MCF 10A (cell line): Measurements from ENCODE around the gene ABCG4. TPM values are rescaled to one million over a fixed set of nuclear protein-coding genes. Genes with fewer than 3 reads are reported as not detected.
"Not testable (repeated sequence)": the region's sequence is repeated elsewhere in the genome, so short reads cannot be mapped to it uniquely, and the experiment has no call there.

Experiments
- BruUV-seq: library from RNA; stranded (reverse); fragments of 400-500 nt; replicated peaks from 2 replicates; lab custom pipeline; 2021; lab: Mats Ljungman, UMichigan
- CTCF ChIA-PET: fragments of 300-600 bp; sonication (Branson Sonifier 250); formaldehyde crosslinking; extraction: SDS; loops from one replicate; lab custom pipeline; 2021; ENCODE audit warnings: antibody characterized with exemption, inconsistent platforms; lab: Yijun Ruan, JAX
- POLR2A ChIA-PET: fragments of 300-600, 350-650 bp; sonication (Branson Sonifier 250); formaldehyde crosslinking; extraction: SDS; loops from one replicate; lab custom pipeline; 2020; ENCODE audit warnings: antibody characterized with exemption, inconsistent platforms; lab: Yijun Ruan, JAX
- DNase-seq: peaks from one replicate; pipeline ENCODE4 v3.0.0-alpha.2; 2018; ENCODE audit not compliant: unreplicated experiment
- H3K27ac Mint-ChIP-seq: one replicate; pipeline ENCODE4 v1.8.0; 2022; ENCODE audit warnings: mild to moderate bottlenecking, low read depth, mixed read lengths; ENCODE audit not compliant: unreplicated experiment
- H3K27me3 Mint-ChIP-seq: one replicate; pipeline ENCODE4 v1.8.0; 2022; ENCODE audit warnings: mixed read lengths; ENCODE audit not compliant: insufficient read depth, unreplicated experiment
- H3K36me3 Mint-ChIP-seq: one replicate; pipeline ENCODE4 v1.8.0; 2022; ENCODE audit warnings: mild to moderate bottlenecking, moderate library complexity, mixed read lengths; ENCODE audit not compliant: insufficient read depth, unreplicated experiment
- H3K4me1 Mint-ChIP-seq: one replicate; pipeline ENCODE4 v1.8.0; 2022; ENCODE audit warnings: mixed read lengths; ENCODE audit not compliant: insufficient read depth, unreplicated experiment
- H3K4me3 Mint-ChIP-seq: one replicate; pipeline ENCODE4 v1.8.0; 2022; ENCODE audit warnings: mild to moderate bottlenecking, moderate library complexity, mixed read lengths; ENCODE audit not compliant: unreplicated experiment
- H3K9me3 Mint-ChIP-seq: one replicate; pipeline ENCODE4 v1.8.0; 2022; ENCODE audit warnings: mixed read lengths; ENCODE audit not compliant: unreplicated experiment
- CTCF ChIP-seq: fragments of 200-600 bp; IDR thresholded peaks from one replicate; pipeline ENCODE4 v1.8.0; 2022; ENCODE audit warnings: antibody characterized with exemption, mild to moderate bottlenecking; ENCODE audit not compliant: unreplicated experiment
- intact Hi-C: fragments of 100-400 bp; cut with micrococcal nuclease; formaldehyde crosslinking; loops from 2 replicates; pipeline ENCODE4 v1.14.1; 2022
- total RNA-seq: library from RNA; stranded (reverse); gene quantifications from 2 replicates; pipeline ENCODE4 v1.2.3, GENCODE V29; 2022

Gene ABCG4
- total RNA-seq, 1 experiment from 2014 or later, result not detected

- ChIA-PET POLR2A (no interaction called here), CTCF (interaction anchor here (0.5 to 3.5 kb wide), 7 partner anchors 11 to 1237 kb away, joined by 3 to 11 read pairs (median 3); no protein-coding TSS in a partner anchor)
- no peak for DNase-seq
- no peak for TF ChIP-seq CTCF
- Mint-ChIP-seq H3K4me1 (no peaks in the 10 kb centered on the region), H3K27ac (no peak overlapping the region), H3K36me3 (peaks cover 12% of the 10 kb centered on the region), H3K9me3 (no peaks in the 10 kb centered on the region), H3K4me3 (no peak overlapping the region), H3K27me3 (no peaks in the 10 kb centered on the region)
- BruUV-seq, result no TSS peak
- intact Hi-C loops, result no loop called here
These were observed 31.1 kb downstream of the ABCG4 start for GRCh38 chr11:119179983-119180382.

- POLR2A ChIA-PET, result interaction anchor here (1.6 kb wide), 1 partner anchor 10 kb away, joined by 4 read pairs; no protein-coding TSS in a partner anchor
- intact Hi-C loops, result no loop called here
- no TSS peak for BruUV-seq
- Mint-ChIP-seq H3K9me3 (no peaks in the 10 kb centered on the region), H3K27ac (no peak overlapping the region), H3K4me1 (no peaks in the 10 kb centered on the region), H3K36me3 (peaks cover 5% of the 10 kb centered on the region), H3K27me3 (peaks cover 5% of the 10 kb centered on the region), H3K4me3 (no peak overlapping the region)
- DNase-seq, result no peak
- CTCF ChIA-PET, result interaction anchor here (0.6 to 3.5 kb wide), 7 partner anchors 12 to 190 kb away, joined by 3 to 11 read pairs (median 4); partner anchors contain the start of gene NLRX1
- no peak for TF ChIP-seq CTCF
These were observed 32.2 kb downstream of the ABCG4 start for GRCh38 chr11:119180729-119181676.

DNA sequence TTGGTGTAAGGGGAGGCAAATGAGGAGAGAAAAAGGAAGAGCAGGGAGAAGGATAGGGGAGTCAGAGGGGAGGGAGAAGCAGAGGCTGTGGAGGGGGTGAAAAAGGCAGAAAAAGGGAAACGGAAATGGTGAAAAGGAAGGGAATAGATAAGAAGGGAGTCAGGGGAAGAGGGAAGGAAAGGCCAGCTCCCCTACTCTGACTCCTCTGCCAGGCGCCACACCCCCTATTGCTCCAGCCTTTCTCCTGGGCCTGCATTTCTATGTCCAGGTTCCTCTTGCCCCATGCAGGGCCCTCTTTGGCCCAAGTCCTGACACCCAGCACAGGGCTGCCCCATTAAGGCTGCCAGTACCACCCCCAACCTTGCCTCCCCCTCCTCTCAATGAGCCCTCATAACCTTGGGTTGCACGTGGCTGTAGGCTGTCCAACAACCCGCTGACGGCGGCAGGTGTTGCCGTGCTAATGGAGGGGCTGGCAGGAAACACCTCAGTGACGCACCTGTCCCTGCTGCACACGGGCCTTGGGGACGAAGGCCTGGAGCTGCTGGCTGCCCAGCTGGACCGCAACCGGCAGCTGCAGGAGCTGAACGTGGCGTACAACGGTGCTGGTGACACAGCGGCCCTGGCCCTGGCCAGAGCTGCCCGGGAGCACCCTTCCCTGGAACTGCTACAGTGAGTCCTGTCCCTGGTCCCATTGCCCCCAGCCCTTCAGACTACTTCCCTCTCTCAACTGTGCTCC lies 33.0 kb downstream of the ABCG4 start:
- H3K27ac Mint-ChIP-seq, result no peak overlapping the region
- no TSS peak for BruUV-seq
- DNase-seq, result no peak
- H3K9me3 Mint-ChIP-seq, result no peaks in the 10 kb centered on the region
- H3K4me1 Mint-ChIP-seq, result no peaks in the 10 kb centered on the region
- no peak overlapping the region for H3K4me3 Mint-ChIP-seq
- H3K36me3 Mint-ChIP-seq, result peaks cover 5% of the 10 kb centered on the region
- intact Hi-C loops, result no loop called here
- H3K27me3 Mint-ChIP-seq, result peaks cover 14% of the 10 kb centered on the region
- CTCF ChIA-PET, result interaction anchor here (0.6 to 1.8 kb wide), 4 partner anchors 13 to 189 kb away, joined by 4 to 9 read pairs (median 6); partner anchors contain the start of gene NLRX1
- TF ChIP-seq CTCF, result no peak
- POLR2A ChIA-PET, result interaction anchor here (0.8 to 1.6 kb wide), 2 partner anchors 9 to 29 kb away, joined by 3 to 4 read pairs; no protein-coding TSS in a partner anchor

DNA sequence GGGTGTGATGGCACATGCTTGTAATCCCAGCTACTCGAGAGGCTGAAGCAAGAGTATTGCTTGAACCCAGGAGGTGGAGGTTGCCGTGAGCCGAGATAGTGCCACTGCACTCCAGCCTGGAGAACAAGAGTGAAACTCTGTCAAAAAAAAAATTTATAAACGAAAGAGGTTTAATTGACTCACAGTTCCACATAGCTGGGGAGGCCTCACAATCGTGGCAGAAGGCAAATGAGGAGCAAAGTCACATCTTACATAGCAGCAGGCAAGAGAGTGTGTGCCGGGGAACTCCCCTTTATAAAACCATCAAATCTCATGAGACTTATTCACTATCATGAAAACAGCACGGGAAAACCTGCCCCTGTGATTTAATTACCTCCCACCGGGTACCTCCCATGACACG lies 35.5 kb downstream of the ABCG4 start:
- DNase-seq, H3K4me3 Mint-ChIP-seq, H3K27ac Mint-ChIP-seq, H3K36me3 Mint-ChIP-seq, H3K4me1 Mint-ChIP-seq, BruUV-seq, H3K9me3 Mint-ChIP-seq, intact Hi-C loops: not testable (repeated sequence)
- ChIA-PET POLR2A (interaction anchor here (0.6 to 1.1 kb wide), 2 partner anchors 24 to 71 kb away, joined by 3 to 5 read pairs; no protein-coding TSS in a partner anchor), CTCF (interaction anchor here (1.2 kb wide), 1 partner anchor 20 kb away, joined by 4 read pairs; no protein-coding TSS in a partner anchor)
- H3K27me3 Mint-ChIP-seq, result peaks cover 22% of the 10 kb centered on the region
